ENCODE results near the gene CARD14.

Gene CARD14

GRCh38 chr17:80169784-80170500, at the start of gene CARD14:
Gene CARD14, plus strand, starts transcription at chr17:80170030. Its CDS starts 11,409 bp downstream, at chr17:80181439.
- DNase-seq = no peak

DNA sequence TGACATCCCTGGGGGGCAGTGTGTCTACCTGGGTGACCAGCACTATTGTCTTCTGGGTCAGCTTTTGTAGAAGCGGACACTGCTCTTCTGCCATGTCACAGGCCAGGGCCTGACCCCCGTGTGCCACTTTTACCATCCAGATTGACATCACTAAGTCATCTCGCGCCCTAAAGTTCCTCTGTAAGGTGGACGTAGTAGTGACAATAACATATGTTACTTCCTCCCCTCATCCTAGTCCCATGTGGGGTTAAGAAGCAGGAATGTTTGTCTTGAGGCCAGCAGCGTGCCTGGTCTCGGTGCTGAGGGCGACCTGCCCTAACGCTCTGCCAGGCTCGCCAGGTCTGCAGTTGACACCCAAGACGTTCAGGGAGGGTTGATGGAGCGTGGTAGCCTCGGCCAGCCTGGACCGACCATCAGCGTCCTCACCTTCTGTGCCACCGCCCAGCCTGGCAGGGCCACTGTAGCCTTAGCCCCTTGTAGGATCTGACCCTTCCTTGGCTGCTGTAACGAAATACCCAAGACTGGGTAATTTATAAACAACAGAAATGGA, 47.7 kb upstream of the CARD14 start:
- no peak for DNase-seq

DNA sequence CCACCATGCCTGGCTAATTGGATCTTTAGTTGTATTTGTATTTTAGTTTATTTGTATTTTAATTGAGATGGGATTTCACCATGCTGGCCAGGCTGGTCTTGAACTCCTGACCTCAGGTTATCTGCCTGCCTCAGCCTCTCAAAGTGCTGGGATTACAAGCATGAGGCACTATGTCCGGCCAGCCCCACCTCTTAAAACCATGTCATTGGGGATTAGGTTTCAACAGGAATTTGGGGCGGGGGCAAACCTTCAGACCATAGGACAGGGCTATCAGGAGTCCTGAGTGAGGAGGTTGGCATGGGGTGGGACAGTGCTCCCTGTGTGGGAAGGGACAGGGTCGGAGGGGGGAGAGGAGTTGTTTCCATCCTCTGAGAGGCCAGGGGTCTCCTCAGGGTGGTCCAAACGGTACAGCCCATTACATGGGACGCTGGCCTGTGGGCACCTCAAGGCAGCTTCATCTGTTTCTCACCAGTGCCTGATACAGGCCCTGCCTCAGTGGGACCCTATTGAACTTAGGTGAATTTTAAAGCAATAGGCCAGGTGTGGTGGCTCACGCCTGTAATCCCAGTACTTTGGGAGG, 46.8 kb upstream of the CARD14 start:
- DNase-seq = no peak

- no peak for DNase-seq
Measured at GRCh38 chr17:80123791-80124190, 46.0 kb upstream of the CARD14 start.

DNA sequence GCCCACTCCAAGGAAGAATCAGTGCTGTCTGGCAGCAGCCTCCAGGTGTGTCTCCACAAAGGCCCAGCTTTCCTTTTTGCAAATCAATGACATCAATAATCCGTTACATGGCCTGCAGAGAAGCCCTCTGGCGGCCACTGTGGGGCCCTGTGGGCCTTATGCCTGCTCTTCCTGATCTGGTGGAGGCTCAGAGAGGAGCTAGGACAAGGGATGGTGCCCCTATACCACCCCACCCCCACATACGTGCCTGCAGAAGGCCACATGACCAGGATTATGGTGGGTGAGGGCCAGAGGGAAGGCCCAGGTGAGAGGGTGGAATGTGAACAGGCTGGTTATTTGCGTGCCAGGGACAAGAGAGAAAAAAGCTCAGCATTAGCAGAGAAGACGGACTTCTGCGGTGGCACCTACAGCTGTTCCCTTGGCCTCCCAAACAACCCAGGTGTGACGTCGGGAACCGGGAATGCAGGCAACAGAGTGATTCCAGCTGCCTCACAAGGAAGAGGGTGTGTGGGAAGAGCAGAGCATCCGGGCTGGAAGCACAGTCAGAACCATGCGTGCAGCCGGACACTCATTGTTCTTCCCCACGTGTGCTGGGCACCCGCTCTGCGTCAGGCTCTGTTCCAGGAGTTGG, 45.4 kb upstream of the CARD14 start:
- peak; percentile 29 for DNase-seq

DNA sequence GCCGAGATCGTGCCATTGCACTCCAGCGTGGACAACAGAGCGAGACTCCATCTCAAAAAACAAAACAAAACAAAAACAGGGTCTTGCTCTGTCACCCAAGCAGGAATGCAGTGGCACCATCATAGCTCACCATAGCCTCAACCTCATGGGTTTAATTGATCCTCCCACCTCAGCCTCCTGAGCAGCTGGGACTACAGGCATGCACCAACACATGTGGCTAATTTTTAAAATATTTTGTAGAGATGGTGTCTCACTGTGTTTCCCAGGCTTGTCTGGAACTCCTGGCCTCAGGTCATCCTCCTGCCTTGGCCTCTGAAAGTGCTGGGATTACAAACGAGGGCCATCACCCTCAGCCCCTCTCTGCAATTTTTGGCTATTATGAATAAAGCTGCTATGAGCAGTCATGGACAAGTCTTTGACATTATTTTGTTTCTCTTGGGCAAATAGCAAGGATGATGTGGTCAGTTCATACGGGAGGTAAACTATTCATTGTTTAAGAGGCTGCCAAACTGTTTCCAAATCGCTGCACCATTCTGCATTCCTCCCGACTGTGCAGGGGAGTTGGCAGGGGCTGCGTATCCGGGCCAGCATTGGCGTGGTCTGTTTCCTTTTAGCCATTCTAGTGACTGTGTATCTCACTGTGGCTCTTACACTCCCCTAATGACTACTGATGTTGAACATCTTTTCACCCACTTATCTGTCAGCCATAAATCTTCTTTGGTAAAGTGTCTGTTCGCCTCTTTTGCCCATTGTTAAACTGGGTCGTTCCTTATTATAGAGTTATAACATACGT, 44.0 kb upstream of the CARD14 start:
- peak; percentile 38 for DNase-seq

GRCh38 chr17:80126449-80126715, 43.4 kb upstream of the CARD14 start:
- no peak for DNase-seq

GRCh38 chr17:80129006-80129565, 40.7 kb upstream of the CARD14 start:
- DNase-seq = no peak

- no peak for DNase-seq
Measured at GRCh38 chr17:80130992-80131391, 38.8 kb upstream of the CARD14 start.

GRCh38 chr17:80132906-80133625, 36.8 kb upstream of the CARD14 start:
- no peak for DNase-seq

DNA sequence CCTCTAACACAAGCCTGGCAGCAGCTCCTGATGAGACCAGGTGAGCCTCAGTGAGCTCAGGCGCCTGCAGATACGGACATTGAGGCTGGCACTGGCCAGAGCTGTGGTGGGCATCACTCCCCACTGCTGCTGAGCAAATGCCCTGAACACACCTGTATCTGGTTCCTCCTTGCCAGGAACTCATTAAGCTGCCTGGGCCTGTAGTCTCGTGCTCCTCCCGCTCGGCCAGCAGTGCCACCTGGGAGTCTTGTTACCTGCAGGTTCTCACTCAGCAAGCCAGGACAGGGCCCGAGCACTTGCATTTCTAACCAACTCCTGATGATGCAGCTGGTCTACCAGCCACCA, 36.2 kb upstream of the CARD14 start:
- no peak for DNase-seq

DNA sequence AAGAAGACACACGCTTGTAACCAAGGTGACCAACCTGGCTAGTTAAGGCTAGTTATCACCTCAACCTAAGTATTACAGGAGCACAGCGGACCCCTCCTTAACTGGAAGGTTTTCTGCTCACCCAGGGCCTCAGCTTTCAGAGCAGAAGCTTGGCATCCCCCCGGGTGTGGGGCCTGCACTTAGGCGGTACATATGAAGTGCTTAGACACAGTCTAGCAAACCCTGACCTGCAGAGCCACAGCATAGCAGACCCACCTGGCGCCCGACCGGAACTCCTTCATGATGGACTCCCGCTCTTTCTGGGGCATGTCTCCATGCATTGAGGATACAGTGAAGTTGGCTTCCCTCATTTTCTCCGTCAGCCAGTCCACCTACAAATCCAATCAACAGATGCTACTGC, 32.7 kb upstream of the CARD14 start:
- DNase-seq = no peak

GRCh38 chr17:80138856-80139426, 30.9 kb upstream of the CARD14 start:
- DNase-seq = no peak

GRCh38 chr17:80141463-80142165, 28.2 kb upstream of the CARD14 start:
- no peak for DNase-seq

GRCh38 chr17:80142929-80143328, 26.9 kb upstream of the CARD14 start:
- no peak for DNase-seq

- no peak for DNase-seq
Measured at GRCh38 chr17:80145076-80146075, 24.5 kb upstream of the CARD14 start.

DNA sequence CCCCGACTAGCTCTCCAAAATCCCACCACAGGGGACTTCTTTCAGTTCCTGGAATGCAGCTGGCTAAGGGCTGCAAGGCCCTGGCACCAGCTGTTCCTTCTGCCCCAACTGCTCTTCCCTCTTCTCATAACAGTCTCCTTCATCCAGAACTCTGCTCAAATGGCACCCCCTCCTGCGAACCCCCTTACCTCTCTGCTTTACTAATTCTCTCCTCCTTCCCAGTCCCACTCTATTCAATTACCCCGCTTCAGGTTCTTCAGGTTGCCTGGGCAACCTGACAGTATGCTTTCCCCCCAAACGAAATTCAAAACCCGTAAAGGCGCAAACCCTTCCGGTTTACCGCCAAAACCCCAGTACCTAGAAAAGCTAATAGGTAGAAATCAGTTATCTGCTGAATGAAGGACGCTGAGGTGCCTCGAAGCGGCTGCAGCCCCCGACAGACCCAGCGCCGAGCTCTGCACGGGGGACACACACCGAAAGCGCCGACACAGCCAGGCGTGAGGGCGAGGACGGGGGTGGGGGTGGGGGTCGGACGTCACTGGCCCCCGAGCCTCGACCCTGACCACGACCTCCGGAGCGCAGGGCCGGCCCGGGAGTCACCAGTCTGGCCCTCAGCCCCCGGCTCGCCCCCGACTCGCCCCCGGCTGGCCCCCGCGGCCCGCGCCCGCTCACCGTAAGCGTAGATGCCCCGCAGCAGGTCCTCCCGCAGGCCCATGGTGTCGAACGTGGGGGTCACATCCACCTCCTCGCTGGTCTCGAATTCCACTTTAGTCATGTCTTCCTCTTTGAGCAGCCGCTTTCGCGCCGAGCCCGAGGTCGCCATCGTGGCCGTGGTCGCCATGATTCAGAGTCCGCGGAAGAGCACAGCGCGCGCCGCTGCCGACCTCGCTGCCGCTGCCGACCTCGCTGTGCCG, 23.5 kb upstream of the CARD14 start:
- DNase-seq = peak; percentile 29

- DNase-seq = peak; percentile 99
Measured at GRCh38 chr17:80147035-80147822, 22.6 kb upstream of the CARD14 start, which contains the start of gene EIF4A3. Gene EIF4A3, minus strand, starts transcription at chr17:80147128. Its CDS starts 167 bp downstream, at chr17:80146961.
